ENCODE data around the gene SNX25.
"Not testable (repeated sequence)": the region's sequence is repeated elsewhere in the genome, so short reads cannot be mapped to it uniquely, and the experiment has no call there.

The SNX25 gene

GRCh38 chr4:185317880-185318279 lies 108.5 kb downstream of the SNX25 start:
- no peak for FAIRE-seq
- DNase-seq (ENCODE audit: insufficient read length, low spot score): no peak
- no peak for TF ChIP-seq CTCF (IDR thresholded peaks at IDR 0.05; ENCODE audit: insufficient read depth, missing control alignments)

DNA sequence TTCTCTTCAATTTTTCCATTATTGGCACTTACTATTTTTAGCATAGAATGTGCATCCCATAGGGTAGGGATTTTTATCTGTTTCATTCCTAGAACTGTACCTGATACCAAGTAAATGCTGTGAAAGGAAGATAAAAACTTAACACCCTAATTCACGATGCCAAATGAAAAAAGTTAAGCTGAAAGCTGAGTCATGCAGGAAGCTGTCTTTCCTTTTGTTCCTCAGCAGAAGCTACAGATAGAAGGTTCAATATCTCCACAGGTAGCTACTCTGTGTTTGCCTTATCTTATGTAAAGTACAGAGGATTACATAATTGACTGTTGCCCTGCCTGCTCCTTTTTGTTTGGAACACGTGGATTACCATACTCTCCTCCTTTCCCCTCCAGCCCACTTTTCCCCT lies 109.3 kb downstream of the SNX25 start:
- TF ChIP-seq CTCF (IDR thresholded peaks at IDR 0.05; ENCODE audit: insufficient read depth, missing control alignments): no peak
- no peak for DNase-seq (ENCODE audit: insufficient read length, low spot score)

DNA sequence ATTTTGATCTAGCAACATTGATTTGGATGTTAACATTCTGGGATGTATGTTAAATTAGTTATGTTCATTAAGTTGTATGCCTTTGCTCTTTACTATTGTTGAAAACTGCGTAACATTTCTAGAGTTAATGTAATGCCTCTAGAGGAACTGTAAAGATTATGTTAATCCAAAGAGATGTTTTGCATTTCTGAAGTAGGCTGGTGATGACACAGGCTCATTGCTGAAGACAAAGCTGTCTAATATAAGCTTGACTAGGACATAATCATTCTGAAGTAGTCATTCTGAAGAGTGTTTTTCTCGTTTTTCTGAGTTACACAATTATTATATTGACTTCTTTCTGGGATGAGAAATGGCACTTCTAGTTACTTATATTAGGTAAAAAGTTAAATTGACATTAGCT lies 113.4 kb downstream of the SNX25 start:
- TF ChIP-seq CTCF (IDR thresholded peaks at IDR 0.05; ENCODE audit: insufficient read depth, missing control alignments): no peak
- DNase-seq (ENCODE audit: insufficient read length, low spot score): no peak
- FAIRE-seq: peak; percentile 16

More for the DNA sequence above, 109.3 kb downstream of the SNX25 start:
- no peak for FAIRE-seq

GRCh38 chr4:185323606-185324005 lies 114.2 kb downstream of the SNX25 start:
- no peak for FAIRE-seq
- no peak for DNase-seq (ENCODE audit: insufficient read length, low spot score)
- no peak for TF ChIP-seq CTCF (IDR thresholded peaks at IDR 0.05; ENCODE audit: insufficient read depth, missing control alignments)

DNA sequence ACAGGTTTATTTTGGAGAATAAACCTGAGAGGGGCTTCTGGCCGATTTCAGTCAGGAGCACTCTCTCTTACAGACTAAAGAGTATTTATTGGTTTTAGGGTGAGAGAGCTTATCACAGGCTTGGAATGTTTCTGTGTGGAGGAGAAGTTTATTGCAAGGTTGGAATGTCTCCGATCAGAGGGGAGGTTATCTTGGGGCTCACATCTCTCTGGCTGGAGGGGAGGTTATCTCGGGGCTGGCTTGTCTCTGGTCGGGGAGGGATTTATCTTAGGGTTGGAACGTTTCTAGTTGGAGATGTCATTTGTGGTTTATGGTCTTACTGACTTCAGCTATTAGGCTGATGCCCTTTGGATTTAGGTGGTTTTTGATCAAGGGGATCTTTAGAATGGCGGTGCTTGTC lies 115.0 kb downstream of the SNX25 start:
- FAIRE-seq; DNase-seq (ENCODE audit: insufficient read length, low spot score): not testable (repeated sequence)

DNA sequence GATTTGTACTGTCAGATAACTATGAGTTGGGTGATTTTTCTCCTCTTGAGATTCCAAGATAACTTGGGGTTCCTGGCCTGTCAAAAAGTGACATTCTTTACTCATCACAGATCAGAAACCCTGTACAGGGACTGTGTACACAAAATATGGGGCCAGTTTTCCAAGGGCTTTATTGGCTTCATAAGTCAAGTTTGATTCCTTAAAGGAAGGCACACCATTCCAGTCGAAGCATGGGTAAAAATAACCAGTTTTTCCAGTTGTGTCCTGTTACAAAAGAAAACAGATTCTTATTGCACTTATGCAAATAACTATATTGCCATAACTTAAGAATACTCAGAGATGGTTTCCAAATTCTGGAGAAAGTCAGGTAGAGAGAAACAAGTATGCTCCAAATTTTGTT lies 116.3 kb downstream of the SNX25 start:
- not testable (repeated sequence) for FAIRE-seq; DNase-seq (ENCODE audit: insufficient read length, low spot score)

GRCh38 chr4:185328586-185328985 lies 119.2 kb downstream of the SNX25 start:
- DNase-seq (ENCODE audit: insufficient read length, low spot score) (no peak), FAIRE-seq (no peak)
- no peak for TF ChIP-seq CTCF (IDR thresholded peaks at IDR 0.05; ENCODE audit: insufficient read depth, missing control alignments)

- DNase-seq (ENCODE audit: insufficient read length, low spot score); FAIRE-seq: not testable (repeated sequence)
These were observed 120.6 kb downstream of the SNX25 start for GRCh38 chr4:185329879-185330510.
